Cardiac fibroblast (primary cell): ENCODE data around the gene SCFD2.

Experiments
- DNase-seq, 2 donors: peaks; one replicate each; pipeline versions ENCODE4 v3.0.0 to v3.0.0-alpha.2; 2010; ENCODE audit warnings: low read depth in 2 of 2
- H3K4me3 ChIP-seq, 2 donors: replicated peaks in 1 of 2; 1 replicate in 1 of 2; 2 replicates in 1 of 2; pipeline ENCODE4 v1.5.1; 2011; ENCODE audit warnings: low read depth in 2 of 2, low read length in 2 of 2, mild to moderate bottlenecking in 2 of 2, moderate library complexity in 1 of 2
- TF ChIP-seq, protein P1 (sequence below): IDR thresholded peaks from one replicate; pipeline ENCODE4 v1.5.1; 2011; ENCODE audit warnings: low read depth, mild to moderate bottlenecking, low read length, inconsistent platforms

The SCFD2 gene

DNA sequence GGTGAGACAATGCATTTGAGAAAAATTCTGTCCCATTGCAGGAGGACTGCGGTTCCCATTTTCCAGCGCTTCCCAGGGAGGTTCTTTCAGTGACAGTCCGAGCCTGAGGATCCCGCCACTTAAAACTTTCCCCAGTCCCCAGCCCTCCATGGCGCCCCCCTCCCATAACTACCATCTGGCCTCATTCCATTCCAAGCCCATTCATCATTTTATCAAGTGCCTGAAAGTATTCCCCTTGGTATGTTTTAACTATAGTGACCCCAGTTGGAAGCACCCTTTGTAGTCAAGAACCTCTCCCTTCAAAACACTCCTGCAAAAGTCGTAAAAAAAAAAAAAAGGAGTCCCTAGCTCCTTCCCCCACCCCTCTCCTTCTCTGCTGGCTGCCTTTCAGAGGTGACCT is 502.5 kb downstream of the SCFD2 start:
- TF ChIP-seq, protein P1, sequence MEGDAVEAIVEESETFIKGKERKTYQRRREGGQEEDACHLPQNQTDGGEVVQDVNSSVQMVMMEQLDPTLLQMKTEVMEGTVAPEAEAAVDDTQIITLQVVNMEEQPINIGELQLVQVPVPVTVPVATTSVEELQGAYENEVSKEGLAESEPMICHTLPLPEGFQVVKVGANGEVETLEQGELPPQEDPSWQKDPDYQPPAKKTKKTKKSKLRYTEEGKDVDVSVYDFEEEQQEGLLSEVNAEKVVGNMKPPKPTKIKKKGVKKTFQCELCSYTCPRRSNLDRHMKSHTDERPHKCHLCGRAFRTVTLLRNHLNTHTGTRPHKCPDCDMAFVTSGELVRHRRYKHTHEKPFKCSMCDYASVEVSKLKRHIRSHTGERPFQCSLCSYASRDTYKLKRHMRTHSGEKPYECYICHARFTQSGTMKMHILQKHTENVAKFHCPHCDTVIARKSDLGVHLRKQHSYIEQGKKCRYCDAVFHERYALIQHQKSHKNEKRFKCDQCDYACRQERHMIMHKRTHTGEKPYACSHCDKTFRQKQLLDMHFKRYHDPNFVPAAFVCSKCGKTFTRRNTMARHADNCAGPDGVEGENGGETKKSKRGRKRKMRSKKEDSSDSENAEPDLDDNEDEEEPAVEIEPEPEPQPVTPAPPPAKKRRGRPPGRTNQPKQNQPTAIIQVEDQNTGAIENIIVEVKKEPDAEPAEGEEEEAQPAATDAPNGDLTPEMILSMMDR = no peak
- DNase-seq = no peak
- no peak overlapping the region for H3K4me3 ChIP-seq

DNA sequence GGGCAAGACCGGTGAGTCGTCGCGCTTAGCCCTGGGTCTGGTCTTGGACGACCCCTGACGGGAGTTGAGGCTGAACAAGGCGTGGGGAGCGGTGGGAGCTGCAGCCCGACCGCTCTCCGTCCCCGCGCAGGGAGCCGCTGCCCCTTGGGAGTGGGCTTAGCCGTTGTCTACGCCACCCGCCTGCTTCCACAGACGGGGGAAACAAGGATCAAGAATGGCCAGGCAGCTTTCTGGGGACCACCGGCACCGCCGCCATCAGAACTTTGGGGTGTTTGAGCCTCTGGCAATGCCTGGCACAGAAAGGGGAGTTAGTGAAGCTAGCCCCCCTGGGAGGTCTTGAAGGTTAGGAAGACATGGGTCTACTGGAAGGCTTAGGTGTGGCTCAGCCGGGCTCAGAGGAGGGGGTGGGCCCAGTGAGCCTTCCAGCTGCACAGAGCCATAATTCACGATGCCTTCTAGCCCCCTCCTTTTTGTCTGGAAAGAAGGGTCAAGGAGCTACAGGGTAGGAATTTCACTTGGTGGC is 503.2 kb downstream of the SCFD2 start:
- H3K4me3 ChIP-seq = peak overlapping the region; percentile 50 to 66
- DNase-seq = no peak
- TF ChIP-seq, protein P1 = no peak

DNA sequence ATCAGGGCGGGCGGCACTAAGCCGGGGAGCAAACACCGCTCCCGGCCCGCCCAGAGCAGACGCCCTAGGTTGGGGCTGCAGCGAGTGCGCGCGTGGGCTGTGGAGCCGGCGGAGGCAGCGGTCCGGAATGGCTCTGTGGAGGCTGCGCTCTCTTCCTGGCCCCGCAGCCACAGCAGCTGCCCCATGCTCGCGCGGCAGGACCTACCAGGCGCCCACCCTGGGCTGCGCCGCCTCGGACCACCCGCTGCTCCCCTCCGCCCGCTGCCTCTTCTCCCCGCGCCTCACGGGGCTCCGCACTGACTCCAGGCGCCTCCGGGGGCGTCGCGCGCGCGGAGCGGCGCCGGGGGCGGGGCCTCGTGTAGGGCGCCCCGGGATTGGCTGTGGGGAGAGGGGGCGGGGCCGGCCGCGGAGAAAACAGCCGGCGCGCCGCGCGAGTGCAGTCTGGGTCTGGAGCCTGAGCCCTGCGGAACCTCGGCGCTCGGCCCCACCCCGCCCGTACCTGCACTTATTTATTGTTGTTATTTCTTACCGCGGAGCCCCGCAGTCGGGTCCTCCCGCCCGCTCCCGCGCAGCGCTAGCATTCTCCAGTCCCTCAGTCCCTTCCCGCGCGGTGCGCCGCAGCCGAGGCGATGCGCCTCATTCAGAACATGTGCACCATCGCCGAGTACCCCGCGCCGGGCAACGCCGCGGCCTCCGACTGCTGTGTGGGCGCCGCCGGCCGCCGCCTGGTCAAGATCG is 503.8 kb downstream of the SCFD2 start, which contains the start of gene RASL11B:
Gene RASL11B, plus strand, starts transcription at position 439 of the 738 bp plus-strand sequence. Its CDS starts 191 bp downstream, at position 630.
- peak; percentile 63 to 72 for DNase-seq
- peak within 1 kb of the TSS; percentile 55 to 66 for H3K4me3 ChIP-seq
- TF ChIP-seq, protein P1 = no peak

DNA sequence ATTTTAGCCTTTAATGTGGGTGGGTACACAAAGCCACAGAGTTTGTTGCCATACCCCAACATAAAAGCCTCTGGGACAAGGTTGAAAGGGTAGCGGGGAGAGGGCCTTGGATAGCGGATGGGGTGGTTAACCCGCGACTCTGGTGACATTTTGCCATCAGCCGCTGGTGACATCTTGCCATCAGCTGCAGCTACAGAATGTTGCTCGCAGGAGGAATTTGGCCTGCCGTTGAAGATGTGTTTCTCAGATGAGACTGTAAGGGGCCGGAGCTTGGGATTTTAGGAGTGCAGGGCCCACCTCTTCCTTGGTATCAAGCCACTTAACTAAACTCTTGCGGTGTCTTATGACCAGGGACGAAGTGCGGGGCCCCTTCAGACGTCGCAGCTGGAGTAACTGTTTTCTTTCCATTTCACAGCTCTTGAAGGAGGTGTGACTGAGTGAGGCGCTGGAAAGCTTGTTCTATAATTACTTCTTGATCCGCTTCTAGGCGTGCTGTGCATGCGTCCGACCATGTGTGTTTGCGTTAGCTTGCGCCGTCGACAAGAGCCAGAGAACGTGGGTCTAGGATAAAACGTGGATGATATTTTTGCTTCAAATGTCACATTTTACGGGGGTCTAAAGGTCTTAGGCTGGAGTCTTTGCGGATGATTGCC is 504.6 kb downstream of the SCFD2 start:
- TF ChIP-seq, protein P1 = no peak
- no peak for DNase-seq
- H3K4me3 ChIP-seq = peak overlapping the region; percentile 55 to 66

DNA sequence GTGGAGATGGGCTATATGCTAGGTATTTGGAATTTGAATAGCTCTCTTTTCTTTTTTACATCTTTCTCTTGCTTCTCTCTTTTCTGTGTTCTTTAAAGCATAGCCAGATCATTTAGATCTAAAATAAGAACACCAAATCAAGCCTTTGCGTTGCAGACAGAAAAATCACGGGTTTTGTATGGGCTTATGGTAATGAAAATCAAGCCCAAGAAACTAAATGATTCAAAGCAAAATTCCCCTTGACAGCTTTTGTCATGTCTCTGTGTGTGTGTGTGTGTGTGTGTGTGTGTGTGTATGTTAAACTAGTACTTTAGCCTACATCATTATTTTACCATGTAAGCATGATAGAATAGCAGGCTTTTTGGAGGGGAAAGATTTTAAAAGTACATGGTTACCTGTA is 505.5 kb downstream of the SCFD2 start:
- no peak for DNase-seq
- TF ChIP-seq, protein P1 = no peak
- no peak overlapping the region for H3K4me3 ChIP-seq

DNA sequence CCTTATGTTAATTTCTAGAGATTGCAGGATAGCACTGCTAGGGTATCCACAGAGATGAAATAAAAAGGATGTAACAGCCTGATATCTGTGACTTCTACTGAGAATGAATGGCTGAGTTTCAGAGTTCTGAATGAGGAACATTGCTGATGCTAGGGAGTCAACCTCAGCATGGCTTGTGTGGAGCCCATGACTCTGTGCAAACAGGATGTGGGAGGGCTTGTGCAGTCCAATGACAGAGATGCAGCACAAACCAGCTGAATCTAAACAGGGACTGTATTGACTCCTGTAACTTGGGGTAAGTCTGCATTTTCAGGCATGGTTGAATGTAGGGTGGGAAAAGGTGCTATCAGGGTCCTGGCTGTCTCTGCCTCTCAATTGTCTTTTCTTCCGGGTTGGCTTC is 509.1 kb downstream of the SCFD2 start:
- DNase-seq = no peak
- TF ChIP-seq, protein P1 = no peak
- H3K4me3 ChIP-seq = no peak overlapping the region
